HEK293T (cell line): ENCODE results near the gene LANCL2.

ENCODE experiments used
- ARNT ChIP-seq: fragments of 450-650 bp; IDR thresholded peaks from 2 replicates; pipeline ENCODE4 v1.6.1; 2017; ENCODE audit warnings: mild to moderate bottlenecking
- CTBP1 ChIP-seq: fragments of 450-650 bp; IDR thresholded peaks from 2 replicates; pipeline ENCODE4 v1.6.1; 2016; ENCODE audit warnings: borderline replicate concordance
- ELF4 ChIP-seq: fragments of 450-650 bp; IDR thresholded peaks from 2 replicates; pipeline ENCODE4 v1.6.1; 2017; ENCODE audit warnings: antibody characterized with exemption
- FOXA1 ChIP-seq: fragments of 450-650 bp; IDR thresholded peaks from 2 replicates; pipeline ENCODE4 v1.6.1; 2016; ENCODE audit warnings: mild to moderate bottlenecking
- FOXK2 ChIP-seq: fragments of 450-650 bp; IDR thresholded peaks from 2 replicates; pipeline ENCODE4 v1.6.1; 2016; ENCODE audit warnings: mild to moderate bottlenecking
- FOXM1 ChIP-seq: fragments of 450-650 bp; IDR thresholded peaks from 2 replicates; pipeline ENCODE4 v1.6.1; 2017; ENCODE audit warnings: mild to moderate bottlenecking, borderline replicate concordance
- SUZ12 ChIP-seq: fragments of 450-650 bp; IDR thresholded peaks from 2 replicates; pipeline ENCODE4 v1.6.1; 2016; ENCODE audit warnings: mild to moderate bottlenecking
- TARDBP ChIP-seq: fragments of 450-650 bp; IDR thresholded peaks from 2 replicates; pipeline ENCODE4 v1.6.1; 2016
- ZNF384 ChIP-seq: fragments of 450-650 bp; IDR thresholded peaks from 2 replicates; pipeline ENCODE4 v1.6.1; 2016

DNA sequence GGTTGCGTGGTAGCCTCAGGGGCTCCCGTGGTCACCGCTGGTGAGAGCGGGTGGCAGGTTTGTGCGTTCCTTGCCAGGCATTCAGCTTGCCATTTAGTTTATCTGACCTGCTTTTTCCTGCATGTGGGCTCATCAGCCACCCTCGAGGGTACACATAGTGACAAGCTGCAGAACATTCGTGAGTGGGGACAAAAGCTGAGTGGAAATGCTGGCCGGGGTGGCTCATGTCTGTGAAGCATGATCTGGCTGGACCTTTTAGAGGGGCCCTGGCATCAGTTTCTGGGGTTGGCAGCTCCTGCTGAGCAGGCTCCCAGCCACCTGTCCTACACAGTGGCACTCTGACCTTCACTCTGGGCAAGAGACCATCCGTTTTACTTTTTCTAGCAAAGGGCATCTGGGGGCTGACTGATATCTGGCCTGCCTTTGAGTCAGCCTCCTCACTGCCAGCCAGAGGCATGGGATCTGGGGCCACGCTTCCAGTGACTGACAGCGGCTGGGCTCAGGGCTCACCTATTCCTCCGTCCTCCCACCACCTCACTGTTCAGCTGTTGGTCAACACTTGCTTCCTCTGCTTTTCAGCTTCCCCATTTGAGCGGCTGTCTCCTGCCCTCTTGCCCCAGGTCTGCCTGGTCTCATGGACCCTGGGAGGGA, 75.0 kb downstream of the LANCL2 start:
- TF ChIP-seq SUZ12, result no peak
- no peak for TF ChIP-seq FOXK2
- TF ChIP-seq FOXA1, result no peak
- TF ChIP-seq ARNT, result no peak
- no peak for TF ChIP-seq TARDBP
- no peak for TF ChIP-seq ZNF384
- TF ChIP-seq ELF4, result no peak
- TF ChIP-seq CTBP1, result no peak
- no peak for TF ChIP-seq FOXM1
